Retinal pigment epithelial cell (primary cell): ENCODE measurements around the gene PLEK.

Experiments
- DNase-seq: peaks from one replicate; pipeline ENCODE4 v3.0.0-alpha.2; 2010; ENCODE audit warnings: low read depth
- H3K4me3 ChIP-seq: 2 replicates; pipeline ENCODE4 v1.5.1; 2011; ENCODE audit warnings: mild to moderate bottlenecking, low read length, control low read depth, moderate library complexity
- TF ChIP-seq, protein P1 (sequence below): conservative IDR thresholded peaks from 2 replicates; pipeline ENCODE4 v1.5.1; 2011; ENCODE audit warnings: low read depth, low read length, control low read depth, inconsistent platforms

The PLEK gene

GRCh38 chr2:68414452-68414851 is 49.4 kb downstream of the PLEK start:
- H3K4me3 ChIP-seq, result no peak overlapping the region

DNA sequence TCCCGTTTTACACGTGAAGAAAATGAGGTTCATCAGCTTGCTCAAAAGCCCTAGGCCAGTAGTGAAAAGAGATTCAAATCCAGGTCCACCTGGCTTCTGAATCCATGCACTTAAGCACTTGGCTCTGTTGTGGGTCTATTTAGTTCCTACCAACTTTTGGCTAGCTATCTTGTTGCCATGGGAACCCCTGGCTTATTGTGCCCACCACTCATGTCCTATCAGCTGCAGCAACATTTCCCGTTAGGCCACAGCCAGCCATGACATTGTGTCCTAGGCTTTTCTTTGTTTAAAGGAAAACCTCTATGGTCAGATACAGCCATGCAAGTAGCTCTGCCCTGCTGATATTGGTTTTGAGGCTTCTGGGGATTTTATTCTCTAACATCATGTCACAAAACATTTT is 49.8 kb downstream of the PLEK start:
- no peak for DNase-seq
- no peak overlapping the region for H3K4me3 ChIP-seq
- TF ChIP-seq, protein P1, sequence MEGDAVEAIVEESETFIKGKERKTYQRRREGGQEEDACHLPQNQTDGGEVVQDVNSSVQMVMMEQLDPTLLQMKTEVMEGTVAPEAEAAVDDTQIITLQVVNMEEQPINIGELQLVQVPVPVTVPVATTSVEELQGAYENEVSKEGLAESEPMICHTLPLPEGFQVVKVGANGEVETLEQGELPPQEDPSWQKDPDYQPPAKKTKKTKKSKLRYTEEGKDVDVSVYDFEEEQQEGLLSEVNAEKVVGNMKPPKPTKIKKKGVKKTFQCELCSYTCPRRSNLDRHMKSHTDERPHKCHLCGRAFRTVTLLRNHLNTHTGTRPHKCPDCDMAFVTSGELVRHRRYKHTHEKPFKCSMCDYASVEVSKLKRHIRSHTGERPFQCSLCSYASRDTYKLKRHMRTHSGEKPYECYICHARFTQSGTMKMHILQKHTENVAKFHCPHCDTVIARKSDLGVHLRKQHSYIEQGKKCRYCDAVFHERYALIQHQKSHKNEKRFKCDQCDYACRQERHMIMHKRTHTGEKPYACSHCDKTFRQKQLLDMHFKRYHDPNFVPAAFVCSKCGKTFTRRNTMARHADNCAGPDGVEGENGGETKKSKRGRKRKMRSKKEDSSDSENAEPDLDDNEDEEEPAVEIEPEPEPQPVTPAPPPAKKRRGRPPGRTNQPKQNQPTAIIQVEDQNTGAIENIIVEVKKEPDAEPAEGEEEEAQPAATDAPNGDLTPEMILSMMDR, result no peak

More at GRCh38 chr2:68414452-68414851, 49.4 kb downstream of the PLEK start:
- DNase-seq, result no peak
- TF ChIP-seq, protein P1, result no peak

GRCh38 chr2:68415521-68415920 is 50.4 kb downstream of the PLEK start:
- DNase-seq, result no peak
- TF ChIP-seq, protein P1, result no peak

GRCh38 chr2:68416081-68416675 is 51.1 kb downstream of the PLEK start:
- TF ChIP-seq, protein P1, result no peak
- H3K4me3 ChIP-seq, result no peak overlapping the region
- no peak for DNase-seq

More at GRCh38 chr2:68415521-68415920, 50.4 kb downstream of the PLEK start:
- H3K4me3 ChIP-seq, result no peak overlapping the region

DNA sequence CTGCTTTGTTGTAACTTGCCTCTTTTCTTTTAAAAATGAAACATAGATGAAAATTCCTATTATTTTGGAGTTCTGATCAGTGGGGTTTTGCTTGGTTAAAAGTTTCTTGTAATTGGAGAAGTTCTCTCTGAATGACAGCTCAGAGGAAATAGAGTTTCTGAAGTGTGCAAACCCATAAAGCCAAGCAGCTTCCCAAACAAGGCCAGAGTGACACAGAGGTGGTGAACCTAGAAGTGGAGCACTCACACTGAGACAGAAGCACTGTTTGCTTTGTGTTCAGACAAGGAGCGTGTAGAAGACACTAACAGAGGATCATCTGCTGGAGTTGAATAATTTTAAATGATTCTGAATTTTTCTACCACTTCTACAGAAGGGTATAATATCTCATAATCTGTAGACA is 52.8 kb downstream of the PLEK start:
- H3K4me3 ChIP-seq, result no peak overlapping the region
- DNase-seq, result no peak
- TF ChIP-seq, protein P1, result no peak

- no peak for DNase-seq
- no peak overlapping the region for H3K4me3 ChIP-seq
- TF ChIP-seq, protein P1, result no peak
Observed at GRCh38 chr2:68418419-68418818, 53.3 kb downstream of the PLEK start.

GRCh38 chr2:68418855-68419254 is 53.8 kb downstream of the PLEK start:
- no peak for DNase-seq
- TF ChIP-seq, protein P1, result peak; percentile 10

More at GRCh38 chr2:68418855-68419254, 53.8 kb downstream of the PLEK start:
- no peak overlapping the region for H3K4me3 ChIP-seq
